ENCODE data around the gene MSH3. TPM values are rescaled to one million over a fixed set of nuclear protein-coding genes. Genes with fewer than 3 reads are reported as not detected.

The MSH3 gene
- polyA plus RNA-seq, 3 donors = 4.5 to 9.9 (median 8.0) TPM

DNA sequence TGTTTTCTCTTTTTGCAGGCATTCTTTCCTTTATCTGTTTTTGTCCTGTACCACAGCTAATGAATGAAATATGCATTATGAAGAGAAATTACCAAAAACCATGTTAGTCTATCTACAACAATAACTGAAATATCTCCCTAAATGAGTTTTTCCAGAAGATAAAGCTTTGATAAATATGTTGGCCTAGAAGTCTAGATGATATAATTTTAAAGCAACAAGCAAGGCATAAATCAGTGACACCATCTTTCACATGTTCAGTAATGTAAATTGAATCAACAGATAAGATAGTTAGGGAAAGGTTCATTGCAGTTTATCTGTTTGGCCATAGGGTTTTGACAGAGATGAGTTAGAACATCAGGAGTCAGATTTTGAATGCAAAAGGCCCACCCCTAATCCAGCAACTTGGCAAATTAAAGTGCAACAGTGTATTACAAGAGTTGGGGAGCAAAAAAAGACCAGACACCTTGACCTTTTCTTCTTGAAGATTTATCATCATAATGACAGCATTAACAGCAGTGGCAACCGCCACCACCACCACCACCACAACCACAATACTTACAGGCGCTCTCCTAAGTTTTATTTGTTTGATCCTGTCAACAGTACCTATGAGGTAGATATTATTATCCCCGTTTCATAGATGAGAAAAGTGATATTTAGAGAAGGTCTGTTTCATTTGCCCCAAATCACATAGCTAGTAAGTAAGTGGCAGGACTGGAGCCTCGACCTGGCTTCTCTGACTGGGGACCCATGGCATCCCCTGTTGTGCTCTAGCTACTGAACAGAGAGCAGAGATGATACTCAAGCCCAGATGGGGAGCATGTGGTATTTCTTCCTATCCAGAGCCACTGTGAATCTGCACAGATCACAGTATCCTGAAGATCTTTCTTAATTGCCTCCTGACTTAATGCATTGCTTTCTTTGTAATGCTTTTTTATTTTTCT lies 123.2 kb downstream of the MSH3 start:
- Histone ChIP-seq H3K27ac (ENCODE audit: low read depth in 1 of 2, low read length in 2 of 2) (no peak overlapping the region), H3K9me3 (replicated peaks in 1 of 2; ENCODE audit: control insufficient read depth in 1 of 2, insufficient read depth in 1 of 2, low read length in 2 of 2) (no peaks in the 10 kb centered on the region), H3K36me3 (replicated peaks in 1 of 2; ENCODE audit: control insufficient read depth in 1 of 2, insufficient read depth in 2 of 2, low read length in 2 of 2) (peaks cover 35 to 60% of the 10 kb centered on the region in 2 donors), H3K4me3 (replicated peaks in 1 of 3; ENCODE audit: low read depth in 2 of 3, low read length in 3 of 3) (no peak overlapping the region), H3K4me2 (replicated peaks; ENCODE audit: extremely low read depth, low read length, poor library complexity, severe bottlenecking) (no peak overlapping the region), H3K4me1 (ENCODE audit: control insufficient read depth in 1 of 2, insufficient read depth in 2 of 2, low read length in 2 of 2) (no peaks in the 10 kb centered on the region), H2AFZ (ENCODE audit: insufficient read depth, low read depth, low read length, poor library complexity, severe bottlenecking) (no peak overlapping the region), H4K20me1 (ENCODE audit: insufficient read depth, low read length) (no peaks in the 10 kb centered on the region), H3K27me3 (ENCODE audit: control insufficient read depth in 2 of 2, insufficient read depth in 2 of 2, low read length in 2 of 2) (no peaks in the 10 kb centered on the region), H3K79me2 (ENCODE audit: insufficient read depth, low read length) (no peaks in the 10 kb centered on the region), H3K9ac (ENCODE audit: insufficient read depth, low read length, poor library complexity, severe bottlenecking) (no peak overlapping the region)
- DNase-seq = no peak
- H3K27me3 Mint-ChIP-seq (ENCODE audit: low read depth in 3 of 3) = no peaks in the 10 kb centered on the region
- peaks cover 0 to 3% (median 0%) of the 10 kb centered on the region in 7 donors for H3K9me3 Mint-ChIP-seq
- no peak overlapping the region for H3K27ac Mint-ChIP-seq
- H3K36me3 Mint-ChIP-seq = peaks cover 54 to 66% of the 10 kb centered on the region in 2 donors
- intact Hi-C loops (cut with micrococcal nuclease) = no loop called here
- 60% methylated on average over 1 of the region's 4 CpGs for WGBS (ENCODE audit: insufficient coverage)
- H3K4me1 Mint-ChIP-seq = no peaks in the 10 kb centered on the region
- no peak overlapping the region for H3K4me3 Mint-ChIP-seq
- TF ChIP-seq, protein P1, sequence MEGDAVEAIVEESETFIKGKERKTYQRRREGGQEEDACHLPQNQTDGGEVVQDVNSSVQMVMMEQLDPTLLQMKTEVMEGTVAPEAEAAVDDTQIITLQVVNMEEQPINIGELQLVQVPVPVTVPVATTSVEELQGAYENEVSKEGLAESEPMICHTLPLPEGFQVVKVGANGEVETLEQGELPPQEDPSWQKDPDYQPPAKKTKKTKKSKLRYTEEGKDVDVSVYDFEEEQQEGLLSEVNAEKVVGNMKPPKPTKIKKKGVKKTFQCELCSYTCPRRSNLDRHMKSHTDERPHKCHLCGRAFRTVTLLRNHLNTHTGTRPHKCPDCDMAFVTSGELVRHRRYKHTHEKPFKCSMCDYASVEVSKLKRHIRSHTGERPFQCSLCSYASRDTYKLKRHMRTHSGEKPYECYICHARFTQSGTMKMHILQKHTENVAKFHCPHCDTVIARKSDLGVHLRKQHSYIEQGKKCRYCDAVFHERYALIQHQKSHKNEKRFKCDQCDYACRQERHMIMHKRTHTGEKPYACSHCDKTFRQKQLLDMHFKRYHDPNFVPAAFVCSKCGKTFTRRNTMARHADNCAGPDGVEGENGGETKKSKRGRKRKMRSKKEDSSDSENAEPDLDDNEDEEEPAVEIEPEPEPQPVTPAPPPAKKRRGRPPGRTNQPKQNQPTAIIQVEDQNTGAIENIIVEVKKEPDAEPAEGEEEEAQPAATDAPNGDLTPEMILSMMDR (IDR thresholded peaks at IDR 0.05) = no peak

DNA sequence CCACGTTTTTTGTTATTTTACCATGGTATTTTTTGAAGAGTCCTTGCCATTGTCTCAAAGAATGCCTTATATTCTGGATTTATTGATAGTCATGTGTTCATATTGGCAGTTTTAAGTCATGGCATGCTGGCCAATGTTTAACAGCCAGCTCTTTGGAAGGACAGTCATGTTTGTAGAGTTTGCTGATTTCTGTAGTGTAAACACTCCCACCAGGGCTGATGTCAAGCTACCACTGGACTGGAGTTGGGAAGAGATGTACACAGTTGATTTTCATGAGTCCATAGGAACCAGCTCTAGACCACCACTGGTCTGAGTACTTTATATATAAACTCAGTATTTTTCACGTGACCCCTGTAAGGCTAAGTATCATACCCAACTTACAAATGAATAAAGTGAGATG lies 125.6 kb downstream of the MSH3 start:
- Histone ChIP-seq H3K9me3 (replicated peaks in 1 of 2; ENCODE audit: control insufficient read depth in 1 of 2, insufficient read depth in 1 of 2, low read length in 2 of 2) (no peaks in the 10 kb centered on the region), H3K27me3 (ENCODE audit: control insufficient read depth in 2 of 2, insufficient read depth in 2 of 2, low read length in 2 of 2) (no peaks in the 10 kb centered on the region), H3K9ac (ENCODE audit: insufficient read depth, low read length, poor library complexity, severe bottlenecking) (no peak overlapping the region), H3K4me2 (replicated peaks; ENCODE audit: extremely low read depth, low read length, poor library complexity, severe bottlenecking) (no peak overlapping the region), H2AFZ (ENCODE audit: insufficient read depth, low read depth, low read length, poor library complexity, severe bottlenecking) (no peak overlapping the region), H3K4me1 (ENCODE audit: control insufficient read depth in 1 of 2, insufficient read depth in 2 of 2, low read length in 2 of 2) (no peaks in the 10 kb centered on the region), H3K36me3 (replicated peaks in 1 of 2; ENCODE audit: control insufficient read depth in 1 of 2, insufficient read depth in 2 of 2, low read length in 2 of 2) (peaks cover 37 to 63% of the 10 kb centered on the region in 2 donors), H3K27ac (ENCODE audit: low read depth in 1 of 2, low read length in 2 of 2) (no peak overlapping the region), H3K4me3 (replicated peaks in 1 of 3; ENCODE audit: low read depth in 2 of 3, low read length in 3 of 3) (no peak overlapping the region), H4K20me1 (ENCODE audit: insufficient read depth, low read length) (no peaks in the 10 kb centered on the region), H3K79me2 (ENCODE audit: insufficient read depth, low read length) (no peaks in the 10 kb centered on the region)
- H3K4me1 Mint-ChIP-seq = no peaks in the 10 kb centered on the region
- peaks cover 52 to 71% of the 10 kb centered on the region in 2 donors for H3K36me3 Mint-ChIP-seq
- H3K27ac Mint-ChIP-seq = no peak overlapping the region
- H3K9me3 Mint-ChIP-seq = peaks cover 0 to 8% (median 2%) of the 10 kb centered on the region in 7 donors
- no peak for DNase-seq
- no peak overlapping the region for H3K4me3 Mint-ChIP-seq
- intact Hi-C loops (cut with micrococcal nuclease) = no loop called here
- TF ChIP-seq, protein P1 (IDR thresholded peaks at IDR 0.05) = no peak
- WGBS (ENCODE audit: insufficient coverage) = no CpG with 5 or more reads among the region's 2 CpGs
- H3K27me3 Mint-ChIP-seq (ENCODE audit: low read depth in 3 of 3) = no peaks in the 10 kb centered on the region
